A549 (cell line): Measurements from ENCODE around the gene GNRHR.

Source experiments
- CTCF ChIP-seq: fragments of >200 bp; sonication (Bioruptor Twin); formaldehyde crosslinking; IDR thresholded peaks from 3 replicates; pipeline ENCODE4 v1.5.1; 2016
- KDM1A ChIP-seq: fragments of 200-600 bp; sonication (generic); IDR thresholded peaks from 2 replicates; pipeline ENCODE4 v1.6.1; 2016; ENCODE audit warnings: low read depth, mild to moderate bottlenecking
- MAX ChIP-seq: IDR thresholded peaks from 2 replicates; pipeline ENCODE4 v1.6.1; 2012
- POLR2A ChIP-seq: IDR thresholded peaks from 2 replicates; pipeline ENCODE4 v1.6.1; 2012; ENCODE audit warnings: mild to moderate bottlenecking, low read length
- RAD21 ChIP-seq, 2 experiments: fragments of >200 bp in 1 of 2; sonication (Bioruptor Twin) in 1 of 2; formaldehyde crosslinking in 1 of 2; IDR thresholded peaks in 1 of 2; conservative IDR thresholded peaks in 1 of 2; 2 replicates in 1 of 2; 3 replicates in 1 of 2; pipeline ENCODE4 v1.6.1; 2012 to 2018; ENCODE audit warnings: inconsistent platforms in 1 of 2

- TF ChIP-seq POLR2A (no peak), RAD21 (conservative IDR thresholded peaks at IDR 0.05 in 1 of 2, IDR thresholded peaks at IDR 0.05 in 1 of 2) (no peak), CTCF (no peak), KDM1A (no peak), MAX (no peak)
These were observed 25.4 kb upstream of the GNRHR start for GRCh38 chr4:67779631-67780030.
